HepG2 (cell line): Measurements from ENCODE around the gene CHMP4B. TPM values are rescaled to one million over a fixed set of nuclear protein-coding genes. Genes with fewer than 3 reads are reported as not detected.

ENCODE experiments used
- ATAC-seq: fragments of 200-7000 bp; cut with Tn5 transposase; 3 replicates; pipeline ENCODE4 v1.9.1; 2020; ENCODE audit warnings: mild to moderate bottlenecking, moderate library complexity
- BruUV-seq: library from RNA; stranded (reverse); fragments of 400-500 nt; replicated peaks from 2 replicates; lab custom pipeline; 2021; lab: Mats Ljungman, UMichigan
- CTCF ChIA-PET: fragments of 300-600 bp; formaldehyde crosslinking; extraction: SDS; loops from one replicate; lab custom pipeline; 2021; ENCODE audit warnings: low total read pairs, inconsistent platforms, low intra/inter-chr PET ratio; lab: Yijun Ruan, JAX
- POLR2A ChIA-PET: fragments of 350-600 bp; sonication (Branson Sonifier 250); formaldehyde crosslinking; loops from one replicate; lab custom pipeline; 2020; ENCODE audit warnings: antibody characterized with exemption, inconsistent platforms; lab: Yijun Ruan, JAX
- DNase-seq: peaks from one replicate; pipeline ENCODE4 v3.0.0-alpha.2; 2015; ENCODE audit warnings: low spot score
- FAIRE-seq: peaks from 3 replicates; lab custom pipeline; 2011; peaks lifted over from hg19 to GRCh38; lab: Jason Lieb, UNC
- H2AFZ ChIP-seq: one replicate; pipeline ENCODE4 v1.6.1; 2011; ENCODE audit warnings: low read length, inconsistent platforms
- H3K27ac ChIP-seq: fragments of 300-600 bp; 3 replicates; pipeline ENCODE4 v1.8.0; 2011; ENCODE audit warnings: mixed run types, mild to moderate bottlenecking, mixed read lengths, low read length, inconsistent platforms; ENCODE audit not compliant: insufficient read depth; ENCODE audit errors: extremely low read length
- H3K27me3 ChIP-seq, 2 experiments: fragments of 200-600 bp in 1 of 2; 2 replicates in 1 of 2; 3 replicates in 1 of 2; pipeline versions ENCODE4 v1.6.0 to v1.8.0; 2011; ENCODE audit warnings: low read length in 2 of 2, mild to moderate bottlenecking in 2 of 2, moderate library complexity in 2 of 2, inconsistent platforms in 1 of 2; ENCODE audit not compliant: insufficient read depth in 2 of 2, control insufficient read depth in 1 of 2
- H3K36me3 ChIP-seq, 2 experiments: fragments of 200-600 bp in 1 of 2; replicated peaks in 1 of 2; 2 replicates in 1 of 2; 3 replicates in 1 of 2; pipeline versions ENCODE4 v1.5.1 to v1.8.0; 2011; ENCODE audit warnings: low read length in 2 of 2, inconsistent platforms in 1 of 2; ENCODE audit not compliant: insufficient read depth in 2 of 2, control insufficient read depth in 1 of 2
- H3K4me1 ChIP-seq: 2 replicates; pipeline ENCODE4 v1.5.1; 2012; ENCODE audit warnings: low read length, inconsistent platforms; ENCODE audit not compliant: insufficient read depth
- H3K4me2 ChIP-seq: 2 replicates; pipeline ENCODE4 v1.6.0; 2011; ENCODE audit warnings: low read depth, low read length, inconsistent platforms
- H3K4me3 ChIP-seq, 3 experiments: fragments of 200-600 bp in 1 of 3; sonication (generic), shearing (Covaris generic) in 1 of 3; replicated peaks in 1 of 3; 2 replicates each; pipeline ENCODE4 v1.5.1; 2011 to 2016; ENCODE audit warnings: low read length in 3 of 3, inconsistent platforms in 2 of 3, low read depth in 2 of 3, mild to moderate bottlenecking in 2 of 3, control low read depth in 1 of 3, mixed read lengths in 1 of 3; ENCODE audit not compliant: insufficient read depth in 1 of 3
- H3K79me2 ChIP-seq: one replicate; pipeline ENCODE4 v1.6.1; 2011; ENCODE audit warnings: low read length, inconsistent platforms; ENCODE audit not compliant: insufficient read depth
- H3K9ac ChIP-seq: 2 replicates; pipeline ENCODE4 v1.6.0; 2011; ENCODE audit warnings: mild to moderate bottlenecking, low read depth, low read length, inconsistent platforms; ENCODE audit not compliant: insufficient read depth
- H3K9me3 ChIP-seq: 2 replicates; pipeline ENCODE4 v1.5.1; 2012; ENCODE audit warnings: mild to moderate bottlenecking, low read length
- H4K20me1 ChIP-seq: 2 replicates; pipeline ENCODE4 v1.6.0; 2011; ENCODE audit warnings: inconsistent platforms, mild to moderate bottlenecking, low read length, moderate library complexity; ENCODE audit not compliant: insufficient read depth
- ATF5 ChIP-seq: sonication (generic); formaldehyde crosslinking; IDR thresholded peaks from 2 replicates; pipeline ENCODE4 v1.4.0; 2020; ENCODE audit warnings: mild to moderate bottlenecking, low read depth, missing genetic modification reagents
- GATAD1 ChIP-seq: IDR thresholded peaks from 2 replicates; pipeline ENCODE4 v1.6.1; 2016; ENCODE audit warnings: missing genetic modification reagents, missing compliant biosample characterization
- HIC2 ChIP-seq: sonication (generic); formaldehyde crosslinking; IDR thresholded peaks from 2 replicates; pipeline ENCODE4 v1.9.0; 2022; ENCODE audit warnings: low read depth, missing genetic modification reagents
- HMGXB3 ChIP-seq: sonication (generic); formaldehyde crosslinking; IDR thresholded peaks from 2 replicates; pipeline ENCODE4 v1.4.0; 2020; ENCODE audit warnings: missing genetic modification reagents, borderline replicate concordance
- HOXA5 ChIP-seq: sonication (generic); formaldehyde crosslinking; IDR thresholded peaks from 2 replicates; pipeline ENCODE4 v1.4.0; 2020; ENCODE audit warnings: missing genetic modification reagents
- HOXD1 ChIP-seq: sonication (generic); formaldehyde crosslinking; IDR thresholded peaks from 2 replicates; pipeline ENCODE4 v1.5.0; 2020; ENCODE audit warnings: missing genetic modification reagents
- KAT8 ChIP-seq: IDR thresholded peaks from 2 replicates; pipeline ENCODE4 v1.6.1; 2016; ENCODE audit warnings: missing genetic modification reagents, missing compliant biosample characterization
- LCORL ChIP-seq, 2 experiments: fragments of 450-650 bp in 1 of 2; sonication (generic) in 1 of 2; formaldehyde crosslinking in 1 of 2; IDR thresholded peaks; 2 replicates each; pipeline versions ENCODE4 v1.5.0 to v1.6.1; 2017 to 2020; ENCODE audit warnings: antibody characterized with exemption in 1 of 2, missing genetic modification reagents in 1 of 2
- MXD3 ChIP-seq: IDR thresholded peaks from 2 replicates; pipeline ENCODE4 v1.6.1; 2016; ENCODE audit warnings: mild to moderate bottlenecking, missing biosample characterization, missing genetic modification reagents
- SIX1 ChIP-seq: sonication (generic); formaldehyde crosslinking; IDR thresholded peaks from 2 replicates; pipeline ENCODE4 v1.4.0; 2020; ENCODE audit warnings: missing genetic modification reagents, borderline replicate concordance
- ZNF720 ChIP-seq: sonication (generic); formaldehyde crosslinking; IDR thresholded peaks from 2 replicates; pipeline ENCODE4 v1.4.0; 2020; ENCODE audit warnings: missing genetic modification reagents
- WGBS: methylation state at CpG from one replicate; pipeline ENCODE4 v1.1.6; 2017; ENCODE audit warnings: low lambda C conversion rate; 5-methylcytosine and 5-hydroxymethylcytosine counted together
- in situ Hi-C: cut with HindIII; loops from 2 replicates; pipeline ENCODE4 v1.10.0; 2017; ENCODE audit warnings: low pct_unique_long_range_greater_than_20kb; ENCODE audit not compliant: extremely low pct_ligation_motif_present
- intact Hi-C: fragments of 100-400 bp; cut with micrococcal nuclease; formaldehyde crosslinking; loops from one replicate; pipeline ENCODE4 v1.10.0; 2022; ENCODE audit not compliant: unreplicated experiment
- polyA plus RNA-seq, 8 experiments: library from polyadenylated mRNA; depleted of rRNA in 3 of 8; stranded (reverse) in 7 of 8; unstranded in 1 of 8; fragments of >200 nt; fragmentation: Illumina TruSeq in 4 of 8; extraction: Trizol in 4 of 8; gene quantifications; 2 replicates each; pipeline versions ENCODE4 v1.2.1 to v1.2.3, GENCODE V29; 2011 to 2016; ENCODE audit warnings: low read depth in 4 of 8, missing spikeins in 1 of 8, mixed read lengths in 1 of 8; ENCODE audit not compliant: insufficient read depth in 1 of 8
- total RNA-seq, 5 experiments: library from RNA; depleted of rRNA; stranded (reverse); fragments of >200 nt; fragmentation: Illumina TruSeq; extraction: Trizol; gene quantifications; 2 replicates each; pipeline ENCODE4 v1.2.3, GENCODE V29; 2016; ENCODE audit warnings: low read depth in 1 of 5

Gene CHMP4B
- total and polyA plus RNA-seq, 2 of the 13 experiments (the other 11 are each of a cell fraction or from before 2014, with no cell fraction given): 40.1 to 45.6 TPM

GRCh38 chr20:33791021-33791420 lies 20.1 kb upstream of the CHMP4B start:
- POLR2A ChIA-PET: interaction anchor here (6.0 kb wide), 1 partner anchor 22 kb away, joined by 35 read pairs; the partner anchor contains the start of gene CHMP4B
- WGBS: 96% methylated on average over 31 of the region's 31 CpGs
- intact Hi-C loops: loop anchor here (5.0 to 10.0 kb wide), 3 partner anchors 51 to 284 kb away; no protein-coding TSS in a partner anchor

GRCh38 chr20:33791540-33791939 lies 19.6 kb upstream of the CHMP4B start:
- 90% methylated on average over 9 of the region's 9 CpGs for WGBS
- no peak for DNase-seq
- no peak overlapping the region for H3K27ac ChIP-seq
- TF ChIP-seq HMGXB3 (no peak), MXD3 (CRISPR knock-in tag) (peak; percentile 8; the same call in 1 of the 2 replicates), ZNF720 (no peak), LCORL (IDR thresholded peaks at IDR 0.05) (no peak), LCORL (CRISPR knock-in tag; IDR thresholded peaks at IDR 0.05) (peak; percentile 5; the same call in 1 of the 2 replicates), HIC2 (CRISPR knock-in tag) (0 out of 2 replicates have a peak, but pooled peaks have one; percentile 30)

More at GRCh38 chr20:33791021-33791420, 20.1 kb upstream of the CHMP4B start:
- no peak for DNase-seq
- no peak overlapping the region for H3K4me2 ChIP-seq
- BruUV-seq: no TSS peak
- H3K9me3 ChIP-seq: no peaks in the 10 kb centered on the region
- no peaks in the 10 kb centered on the region for H3K79me2 ChIP-seq
- peaks cover 32% of the 10 kb centered on the region for H3K4me1 ChIP-seq
- no peak overlapping the region for H3K4me3 ChIP-seq
- no peaks in the 10 kb centered on the region for H4K20me1 ChIP-seq
- ATAC-seq: no peak
- H3K36me3 ChIP-seq: no peaks in the 10 kb centered on the region
- TF ChIP-seq GATAD1 (CRISPR knock-in tag) (no peak), ATF5 (CRISPR knock-in tag) (0 out of 2 replicates have a peak, but pooled peaks have one; percentile 24), HOXA5 (CRISPR knock-in tag) (no peak), KAT8 (CRISPR knock-in tag) (no peak), HOXD1 (CRISPR knock-in tag) (no peak), SIX1 (CRISPR knock-in tag) (no peak)
- H3K9ac ChIP-seq: no peak overlapping the region
- FAIRE-seq: no peak
- CTCF ChIA-PET: interaction anchor here (1.7 kb wide), 1 partner anchor 72 kb away, joined by 5 read pairs; no protein-coding TSS in a partner anchor
- in situ Hi-C loops: no loop called here
- H3K27me3 ChIP-seq: 0 out of 5 replicates have a peak, but pooled peaks cover 0 to 5% of the 10 kb centered on the region in 2 experiments
- no peak overlapping the region for H2AFZ ChIP-seq
- H3K27ac ChIP-seq: no peak overlapping the region

More at GRCh38 chr20:33791540-33791939, 19.6 kb upstream of the CHMP4B start:
- H3K9ac ChIP-seq: no peak overlapping the region
- FAIRE-seq: no peak
- H3K9me3 ChIP-seq: no peaks in the 10 kb centered on the region
- H3K27me3 ChIP-seq: 0 out of 5 replicates have a peak, but pooled peaks cover 0 to 5% of the 10 kb centered on the region in 2 experiments
- BruUV-seq: no TSS peak
- ChIA-PET POLR2A (interaction anchor here (2.1 to 6.0 kb wide), 2 partner anchors 21 to 201 kb away, joined by 5 to 35 read pairs; partner anchors contain the start of gene CHMP4B), CTCF (interaction anchor here (1.1 to 1.7 kb wide), 3 partner anchors 71 to 278 kb away, joined by 3 to 8 read pairs (median 5); no protein-coding TSS in a partner anchor)
- no peak overlapping the region for H2AFZ ChIP-seq
- H3K4me1 ChIP-seq: peaks cover 37% of the 10 kb centered on the region
- intact Hi-C loops: loop anchor here (5.0 to 10.0 kb wide), 3 partner anchors 51 to 283 kb away; no protein-coding TSS in a partner anchor
- H3K36me3 ChIP-seq: no peaks in the 10 kb centered on the region
- in situ Hi-C loops: no loop called here
- no peak; the same call in 2 of the 3 replicates for ATAC-seq
- H3K79me2 ChIP-seq: no peaks in the 10 kb centered on the region
- H4K20me1 ChIP-seq: no peaks in the 10 kb centered on the region
- H3K4me3 ChIP-seq: no peak overlapping the region
- H3K4me2 ChIP-seq: no peak overlapping the region
